Kidney tubule cell (primary cell): ENCODE measurements around the gene COX5A.
A peak's percentile ranks its signal among the peaks of the same experiment; 100 is the strongest.

Source experiments
- DNase-seq: peaks from one replicate; pipeline ENCODE4 v3.0.0-alpha.2; 2018; ENCODE audit warnings: low spot score

The COX5A gene

GRCh38 chr15:74937590-74938371 lies at the start of gene COX5A:
TSS of gene COX5A (minus strand) at chr15:74938073. CDS start at chr15:74938014, 59 bp downstream.
- peak; percentile 97 for DNase-seq

- peak; percentile 90 for DNase-seq
These were observed 45.9 kb upstream of the COX5A start for GRCh38 chr15:74983725-74984231.

- no peak for DNase-seq
These were observed 44.3 kb upstream of the COX5A start for GRCh38 chr15:74982183-74982582.

GRCh38 chr15:74978503-74978902 lies 40.6 kb upstream of the COX5A start:
- peak; percentile 50 for DNase-seq

GRCh38 chr15:74978077-74978476 lies 40.2 kb upstream of the COX5A start:
- DNase-seq: no peak

GRCh38 chr15:74977599-74977998 lies 39.7 kb upstream of the COX5A start:
- no peak for DNase-seq

- no peak for DNase-seq
These were observed 38.3 kb upstream of the COX5A start for GRCh38 chr15:74976159-74976558.

GRCh38 chr15:74967670-74968069 lies 29.8 kb upstream of the COX5A start:
- DNase-seq: no peak

- DNase-seq: peak; percentile 73
These were observed 26.9 kb upstream of the COX5A start for GRCh38 chr15:74964794-74965193.

GRCh38 chr15:74963213-74963612 lies 25.3 kb upstream of the COX5A start:
- no peak for DNase-seq

- no peak for DNase-seq
These were observed 24.8 kb upstream of the COX5A start for GRCh38 chr15:74962671-74963070.

GRCh38 chr15:74962219-74962618 lies 24.3 kb upstream of the COX5A start:
- no peak for DNase-seq

- DNase-seq: no peak
These were observed 23.7 kb upstream of the COX5A start for GRCh38 chr15:74961616-74962015.

GRCh38 chr15:74960995-74961588 lies 23.2 kb upstream of the COX5A start:
- no peak for DNase-seq

GRCh38 chr15:74960286-74960685 lies 22.4 kb upstream of the COX5A start:
- no peak for DNase-seq

- DNase-seq: no peak
These were observed 21.7 kb upstream of the COX5A start for GRCh38 chr15:74959586-74959939.

- DNase-seq: no peak
These were observed 21.2 kb upstream of the COX5A start for GRCh38 chr15:74958908-74959585.

- peak; percentile 70 for DNase-seq
These were observed 20.5 kb upstream of the COX5A start for GRCh38 chr15:74958320-74958907.

- DNase-seq: no peak
These were observed 19.7 kb upstream of the COX5A start for GRCh38 chr15:74957476-74958035.

- peak; percentile 75 for DNase-seq
These were observed 19.0 kb upstream of the COX5A start, which contains the start of gene RPP25 for GRCh38 chr15:74956648-74957475. TSS of gene RPP25 (minus strand) at chr15:74956772. CDS start at chr15:74956583, 189 bp downstream.
